Activated CD4-positive, alpha-beta memory T cell treated with anti-CD3 and anti-CD28 coated beads, Interleukin-2, amount 10 ng/mL, durations not matched to agents 7 days and 5 days (primary cell): ENCODE measurements around the gene PUSL1. TPM values are rescaled to one million over a fixed set of nuclear protein-coding genes. Genes with fewer than 3 reads are reported as not detected.
A peak's percentile ranks its signal among the peaks of the same experiment; 100 is the strongest.

Source experiments
- CTCF ChIA-PET: fragments of 350-600 bp; sonication (Branson Sonifier 250); formaldehyde crosslinking; loops from one replicate; lab custom pipeline; 2021; ENCODE audit warnings: antibody characterized with exemption, inconsistent platforms; lab: Charles Lee
- POLR2A ChIA-PET: fragments of 350-600 bp; sonication (Branson Sonifier 250); formaldehyde crosslinking; loops from one replicate; lab custom pipeline; 2021; ENCODE audit warnings: antibody characterized with exemption; lab: Charles Lee
- DNase-seq: peaks from one replicate; pipeline ENCODE4 v3.0.0-alpha.2; 2020
- H3K27ac Mint-ChIP-seq: one replicate; pipeline ENCODE4 v1.8.0; 2021; ENCODE audit warnings: mild to moderate bottlenecking, mixed read lengths
- H3K27me3 Mint-ChIP-seq: one replicate; pipeline ENCODE4 v1.8.0; 2021; ENCODE audit warnings: mixed read lengths
- H3K36me3 Mint-ChIP-seq: one replicate; pipeline ENCODE4 v1.8.0; 2021; ENCODE audit warnings: low read depth, mixed read lengths
- H3K4me1 Mint-ChIP-seq: one replicate; pipeline ENCODE4 v1.8.0; 2021; ENCODE audit warnings: mixed read lengths
- H3K4me3 Mint-ChIP-seq: one replicate; pipeline ENCODE4 v1.8.0; 2021; ENCODE audit warnings: mild to moderate bottlenecking, mixed read lengths
- H3K9me3 Mint-ChIP-seq: one replicate; pipeline ENCODE4 v1.8.0; 2021; ENCODE audit warnings: mixed read lengths
- total RNA-seq, 2 experiments: library from RNA; stranded (reverse); gene quantifications; one replicate each; pipeline ENCODE4 v1.2.3, GENCODE V29; 2021

Gene PUSL1, protein sequence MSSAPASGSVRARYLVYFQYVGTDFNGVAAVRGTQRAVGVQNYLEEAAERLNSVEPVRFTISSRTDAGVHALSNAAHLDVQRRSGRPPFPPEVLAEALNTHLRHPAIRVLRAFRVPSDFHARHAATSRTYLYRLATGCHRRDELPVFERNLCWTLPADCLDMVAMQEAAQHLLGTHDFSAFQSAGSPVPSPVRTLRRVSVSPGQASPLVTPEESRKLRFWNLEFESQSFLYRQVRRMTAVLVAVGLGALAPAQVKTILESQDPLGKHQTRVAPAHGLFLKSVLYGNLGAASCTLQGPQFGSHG
- 10 to 100 TPM; 17.9 to 20.0 TPM for total RNA-seq

DNA sequence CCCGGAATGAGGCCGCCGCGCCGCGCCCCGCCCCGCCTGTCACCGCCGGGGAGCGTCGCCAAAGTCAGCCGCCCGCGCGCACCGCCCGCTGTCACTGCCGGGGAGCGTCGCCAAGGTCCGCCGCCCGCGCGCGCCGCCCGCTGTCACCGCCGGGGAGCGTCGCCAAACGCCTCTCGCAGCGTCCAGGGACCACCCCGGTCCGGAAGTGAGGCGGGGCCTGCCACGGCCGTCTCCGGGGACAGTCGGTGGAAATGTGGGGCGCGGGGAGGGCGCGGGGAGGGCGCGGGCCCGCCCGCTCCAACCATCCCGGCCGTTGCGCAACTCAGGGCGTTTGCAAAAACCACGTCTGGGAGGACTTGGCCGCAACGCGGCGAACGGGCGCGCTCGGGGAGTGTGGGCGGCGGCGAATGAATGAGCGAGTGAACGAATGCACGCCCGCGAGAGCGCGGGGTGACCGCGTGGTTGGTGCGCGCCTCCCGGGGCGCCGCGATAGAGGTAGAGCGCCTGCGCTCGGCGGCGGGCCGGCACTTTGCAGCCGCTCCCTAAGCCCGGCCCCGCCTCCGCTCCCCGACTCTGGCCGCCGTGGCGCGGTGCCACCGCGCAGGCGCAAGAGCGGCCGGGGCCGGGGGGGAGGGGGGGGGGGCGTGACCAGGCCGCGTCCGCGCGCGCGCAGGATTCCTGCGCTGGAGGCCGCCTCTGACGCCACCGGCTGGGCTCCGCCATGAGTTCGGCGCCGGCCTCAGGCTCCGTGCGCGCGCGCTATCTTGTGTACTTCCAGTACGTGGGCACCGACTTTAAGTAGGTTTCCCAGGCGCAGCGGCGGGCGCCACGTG is at the start of gene PUSL1, which contains the start of gene ACAP3:
Gene PUSL1 (plus strand): TSS at position 675 of the 833 bp plus-strand sequence. CDS start 47 bp downstream, at position 722.
Gene ACAP3 (minus strand): TSS at position 8 of the 833 bp plus-strand sequence. CDS start 115 bp downstream, outside the sequence.
- CTCF ChIA-PET: no interaction called here
- peak; percentile 90 for DNase-seq
- Mint-ChIP-seq H3K4me3 (peak within 1 kb of the TSS; percentile 80), H3K9me3 (no peaks in the 10 kb centered on the region), H3K4me1 (peaks cover 30% of the 10 kb centered on the region), H3K27me3 (no peaks in the 10 kb centered on the region), H3K27ac (peak within 1 kb of the TSS; percentile 93), H3K36me3 (peaks cover 11% of the 10 kb centered on the region)
- POLR2A ChIA-PET: interaction anchor here (1.0 kb wide), 1 partner anchor 66 kb away, joined by 5 read pairs; the partner anchor contains the start of gene AURKAIP1

DNA sequence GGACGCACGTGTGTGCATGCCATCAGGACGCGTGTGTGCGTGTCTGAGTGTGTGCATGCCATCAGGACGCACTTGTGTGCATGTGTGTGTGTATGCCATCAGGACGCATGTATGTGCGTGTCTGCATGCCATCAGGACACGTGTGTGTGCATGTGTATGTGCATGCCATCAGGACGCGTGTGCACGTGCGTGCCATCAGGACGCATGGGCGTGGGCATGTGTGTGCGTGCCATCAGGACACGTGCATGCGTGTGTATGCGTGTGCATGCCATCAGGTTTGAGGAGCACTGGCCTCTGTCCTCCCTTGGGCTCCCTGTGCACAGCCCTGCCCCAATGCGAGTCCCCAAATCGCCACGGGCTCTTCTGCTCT is 49.3 kb upstream of the PUSL1 start:
- H3K4me1 Mint-ChIP-seq: peaks cover 15% of the 10 kb centered on the region
- no peaks in the 10 kb centered on the region for H3K9me3 Mint-ChIP-seq
- CTCF ChIA-PET: no interaction called here
- H3K4me3 Mint-ChIP-seq: no peak overlapping the region
- no peak for DNase-seq
- POLR2A ChIA-PET: no interaction called here
- peaks cover 53% of the 10 kb centered on the region for H3K36me3 Mint-ChIP-seq
- no peaks in the 10 kb centered on the region for H3K27me3 Mint-ChIP-seq
- no peak overlapping the region for H3K27ac Mint-ChIP-seq

DNA sequence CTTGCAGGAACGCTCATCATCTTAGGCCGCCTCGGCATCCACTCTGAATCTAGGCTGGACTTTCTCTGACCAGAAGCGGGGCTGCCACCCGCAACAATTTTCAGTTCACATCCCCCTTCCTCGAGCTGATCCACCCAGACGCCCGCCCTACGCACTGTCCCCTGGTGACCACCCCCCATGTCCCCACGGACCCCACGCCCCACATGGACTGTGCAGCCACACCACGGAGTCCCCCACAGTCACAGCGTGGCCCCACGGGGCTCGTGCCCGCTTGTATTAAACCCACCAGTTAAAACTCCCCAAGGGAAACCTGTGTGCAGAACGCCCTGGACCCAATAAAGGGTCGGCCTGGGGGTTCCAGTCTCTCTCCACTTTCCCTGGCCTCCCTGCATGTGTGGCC is 48.9 kb upstream of the PUSL1 start:
- Mint-ChIP-seq H3K27ac (no peak overlapping the region), H3K36me3 (peaks cover 52% of the 10 kb centered on the region), H3K27me3 (no peaks in the 10 kb centered on the region), H3K4me1 (peaks cover 15% of the 10 kb centered on the region), H3K4me3 (no peak overlapping the region), H3K9me3 (no peaks in the 10 kb centered on the region)
- DNase-seq: no peak
- ChIA-PET POLR2A (no interaction called here), CTCF (no interaction called here)

DNA sequence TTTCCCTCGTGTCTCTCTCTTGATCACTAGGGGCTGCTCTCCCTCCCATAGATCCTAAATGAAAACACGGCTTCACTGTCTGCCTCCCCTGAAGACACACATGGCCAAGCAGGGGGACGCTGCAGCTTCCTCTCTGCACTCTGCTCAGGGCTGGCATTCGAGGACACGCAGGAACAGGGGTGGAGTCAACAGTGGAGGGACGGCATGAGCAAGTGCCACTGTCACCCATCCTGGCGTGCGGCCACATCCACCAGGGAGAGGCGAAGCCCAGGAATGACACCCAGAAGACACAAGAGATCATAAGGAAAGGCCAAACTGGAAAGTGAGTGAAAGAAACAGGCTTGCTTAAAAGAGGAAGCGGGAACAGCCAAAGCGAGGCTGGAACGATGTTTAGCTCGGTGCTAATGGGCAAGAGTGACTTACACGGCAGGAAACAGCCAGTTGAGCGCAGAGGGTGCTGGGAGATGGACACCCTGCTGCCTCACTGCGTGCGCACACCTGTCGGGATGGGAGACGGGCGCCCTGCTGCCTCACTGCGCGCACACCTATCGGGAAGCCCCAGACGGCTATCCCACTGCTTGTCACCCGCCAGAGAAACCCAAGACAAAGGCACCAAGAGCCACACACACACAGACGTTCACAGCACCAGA is 48.3 kb upstream of the PUSL1 start:
- Mint-ChIP-seq H3K27ac (peak overlapping the region; percentile 31), H3K9me3 (no peaks in the 10 kb centered on the region), H3K27me3 (no peaks in the 10 kb centered on the region), H3K4me1 (peaks cover 16% of the 10 kb centered on the region), H3K36me3 (peaks cover 47% of the 10 kb centered on the region), H3K4me3 (no peak overlapping the region)
- CTCF ChIA-PET: interaction anchor here (1.7 kb wide), 1 partner anchor 138 kb away, joined by 6 read pairs; no protein-coding TSS in a partner anchor
- DNase-seq: no peak
- POLR2A ChIA-PET: interaction anchor here (2.1 kb wide), 1 partner anchor 9 kb away, joined by 7 read pairs; no protein-coding TSS in a partner anchor

DNA sequence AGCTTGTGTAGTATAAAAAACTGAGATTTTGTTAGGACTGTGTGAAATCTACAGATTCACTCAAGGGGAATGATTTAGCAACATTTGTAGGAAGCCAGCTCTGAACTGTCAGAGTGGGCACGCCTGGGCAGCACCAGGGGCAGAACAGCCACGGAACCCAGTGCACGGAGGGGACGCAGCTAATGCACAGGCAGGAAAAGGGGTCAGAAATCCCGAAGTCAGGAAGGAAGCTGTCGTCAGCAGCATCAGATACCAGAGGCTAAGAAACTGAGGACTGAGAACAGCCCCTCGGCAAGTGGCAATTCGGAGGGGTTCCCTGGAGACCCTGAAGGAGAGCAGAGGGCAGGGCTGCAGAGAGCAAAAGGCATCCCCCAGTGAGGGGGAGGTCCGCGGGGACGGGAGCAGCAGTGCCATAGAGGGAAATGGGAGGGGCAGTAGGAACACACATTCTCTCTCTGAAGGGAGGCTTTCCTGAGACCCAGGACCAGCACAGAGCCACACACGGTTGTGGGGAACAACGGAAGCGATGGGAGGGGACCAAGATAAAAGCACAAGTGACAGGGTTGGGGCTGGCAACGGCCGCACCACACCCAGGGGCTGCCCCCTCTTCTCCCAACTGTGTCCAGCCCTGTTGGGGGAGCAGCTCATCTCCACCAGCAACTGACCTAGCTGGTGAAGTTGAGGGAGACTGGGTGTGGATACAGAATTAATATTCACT is 47.4 kb upstream of the PUSL1 start:
- POLR2A ChIA-PET: interaction anchor here (1.1 to 2.1 kb wide), 2 partner anchors 10 to 32 kb away, joined by 3 to 7 read pairs; no protein-coding TSS in a partner anchor
- no peaks in the 10 kb centered on the region for H3K27me3 Mint-ChIP-seq
- CTCF ChIA-PET: interaction anchor here (0.7 to 1.7 kb wide), 3 partner anchors 18 to 199 kb away, joined by 3 to 6 read pairs (median 3); no protein-coding TSS in a partner anchor
- H3K4me1 Mint-ChIP-seq: peaks cover 16% of the 10 kb centered on the region
- H3K36me3 Mint-ChIP-seq: peaks cover 49% of the 10 kb centered on the region
- DNase-seq: no peak
- H3K4me3 Mint-ChIP-seq: no peak overlapping the region
- H3K27ac Mint-ChIP-seq: peak overlapping the region; percentile 75
- no peaks in the 10 kb centered on the region for H3K9me3 Mint-ChIP-seq

DNA sequence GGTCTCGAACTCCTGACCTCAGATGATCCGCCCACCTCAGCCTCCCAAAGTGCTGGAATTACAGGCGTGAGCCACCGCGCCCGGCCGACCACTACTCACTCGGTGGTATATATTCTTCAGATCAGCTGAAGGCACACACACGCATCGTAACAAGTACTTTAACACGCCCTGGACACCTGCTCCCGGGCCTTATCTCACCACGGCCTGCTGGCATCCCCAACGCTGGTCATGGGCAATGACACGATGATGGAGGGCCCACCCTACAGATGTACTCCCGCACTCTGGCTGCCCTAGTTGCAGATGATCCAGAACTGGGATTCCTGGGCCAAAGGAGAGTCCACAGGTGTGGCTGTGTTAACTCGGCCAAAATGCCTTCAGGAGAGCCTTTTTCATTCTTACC is 46.3 kb upstream of the PUSL1 start:
- Mint-ChIP-seq H3K9me3 (no peaks in the 10 kb centered on the region), H3K36me3 (peaks cover 48% of the 10 kb centered on the region), H3K27ac (no peak overlapping the region), H3K27me3 (no peaks in the 10 kb centered on the region), H3K4me1 (peaks cover 13% of the 10 kb centered on the region), H3K4me3 (no peak overlapping the region)
- ChIA-PET CTCF (interaction anchor here (0.7 to 0.8 kb wide), 2 partner anchors 17 to 200 kb away, joined by 3 read pairs; no protein-coding TSS in a partner anchor), POLR2A (interaction anchor here (1.1 to 2.1 kb wide), 2 partner anchors 11 to 33 kb away, joined by 3 to 7 read pairs; no protein-coding TSS in a partner anchor)
- no peak for DNase-seq

DNA sequence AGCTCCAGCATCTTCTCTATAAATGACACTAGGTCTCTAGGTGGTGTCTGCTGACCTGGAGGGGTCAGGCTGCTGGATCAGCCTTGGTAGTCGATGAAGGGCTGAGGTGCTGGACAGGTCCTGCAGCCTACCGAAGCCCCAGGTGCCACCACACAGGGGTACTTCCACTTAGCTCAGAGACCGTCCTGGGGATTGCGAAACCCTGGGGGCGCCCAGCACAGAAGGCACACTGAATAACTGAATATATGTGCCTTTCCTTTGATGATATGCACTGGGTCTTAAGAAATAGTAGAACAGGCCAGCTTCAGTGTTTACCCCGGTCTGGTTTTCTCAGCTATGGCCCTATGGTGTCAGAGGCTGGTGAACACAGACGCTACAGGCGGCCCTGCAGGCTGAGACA is 45.6 kb upstream of the PUSL1 start:
- POLR2A ChIA-PET: no interaction called here
- DNase-seq: no peak
- H3K9me3 Mint-ChIP-seq: no peaks in the 10 kb centered on the region
- no peak overlapping the region for H3K27ac Mint-ChIP-seq
- peaks cover 49% of the 10 kb centered on the region for H3K36me3 Mint-ChIP-seq
- H3K4me3 Mint-ChIP-seq: no peak overlapping the region
- CTCF ChIA-PET: no interaction called here
- peaks cover 10% of the 10 kb centered on the region for H3K4me1 Mint-ChIP-seq
- no peaks in the 10 kb centered on the region for H3K27me3 Mint-ChIP-seq

DNA sequence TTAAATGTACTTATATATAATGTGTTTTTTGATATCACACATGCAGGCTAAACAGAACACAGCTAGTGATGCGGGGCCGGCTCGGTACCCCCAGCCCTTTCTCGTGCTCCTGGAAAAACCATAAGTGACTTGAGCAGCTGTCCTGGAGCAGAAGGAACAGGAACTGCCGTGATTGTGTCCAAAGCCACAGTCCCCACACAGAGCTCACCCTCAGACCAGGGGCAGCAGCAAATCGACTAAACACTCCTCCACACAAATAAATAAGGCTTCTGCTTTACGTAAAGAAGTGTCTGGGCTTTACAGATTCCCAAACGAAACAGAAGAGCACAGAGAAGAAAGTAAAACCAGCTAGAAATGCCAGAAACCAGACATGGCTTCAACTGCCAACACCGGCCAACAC is 44.4 kb upstream of the PUSL1 start:
- Mint-ChIP-seq H3K36me3 (peaks cover 55% of the 10 kb centered on the region), H3K27me3 (no peaks in the 10 kb centered on the region), H3K9me3 (no peaks in the 10 kb centered on the region), H3K4me1 (peaks cover 10% of the 10 kb centered on the region), H3K27ac (no peak overlapping the region), H3K4me3 (no peak overlapping the region)
- DNase-seq: no peak
- POLR2A ChIA-PET: interaction anchor here (1.7 kb wide), 1 partner anchor 9 kb away, joined by 4 read pairs; the partner anchor contains the start of gene UBE2J2
- CTCF ChIA-PET: interaction anchor here (0.9 to 1.2 kb wide), 3 partner anchors 9 to 142 kb away, joined by 3 to 5 read pairs (median 3); no protein-coding TSS in a partner anchor

DNA sequence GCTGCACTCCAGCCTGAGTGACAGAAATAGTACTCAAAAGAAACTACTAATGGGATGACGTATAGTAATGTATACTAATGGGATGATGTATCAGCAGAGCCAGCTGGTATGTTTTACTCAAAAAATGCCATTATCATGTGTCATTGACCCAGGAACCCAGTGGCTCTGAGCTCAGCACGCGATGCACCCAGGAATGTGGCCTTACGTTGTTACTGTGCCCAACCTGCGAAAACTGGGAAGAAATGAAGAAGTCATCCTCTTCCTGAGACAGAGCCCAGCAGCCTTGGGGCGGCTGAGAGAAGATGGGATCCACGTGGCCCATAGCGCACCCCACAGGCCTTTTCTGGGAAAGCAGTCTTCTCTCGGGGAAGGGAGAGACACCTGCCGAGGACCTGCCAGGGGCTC is 43.5 kb upstream of the PUSL1 start:
- Mint-ChIP-seq H3K4me1 (peaks cover 12% of the 10 kb centered on the region), H3K36me3 (peaks cover 48% of the 10 kb centered on the region), H3K9me3 (no peaks in the 10 kb centered on the region), H3K27me3 (no peaks in the 10 kb centered on the region), H3K4me3 (no peak overlapping the region), H3K27ac (no peak overlapping the region)
- POLR2A ChIA-PET: interaction anchor here (1.7 kb wide), 1 partner anchor 8 kb away, joined by 4 read pairs; the partner anchor contains the start of gene UBE2J2
- CTCF ChIA-PET: interaction anchor here (0.9 kb wide), 2 partner anchors 34 to 143 kb away, joined by 3 to 5 read pairs; no protein-coding TSS in a partner anchor
- DNase-seq: peak; percentile 36

DNA sequence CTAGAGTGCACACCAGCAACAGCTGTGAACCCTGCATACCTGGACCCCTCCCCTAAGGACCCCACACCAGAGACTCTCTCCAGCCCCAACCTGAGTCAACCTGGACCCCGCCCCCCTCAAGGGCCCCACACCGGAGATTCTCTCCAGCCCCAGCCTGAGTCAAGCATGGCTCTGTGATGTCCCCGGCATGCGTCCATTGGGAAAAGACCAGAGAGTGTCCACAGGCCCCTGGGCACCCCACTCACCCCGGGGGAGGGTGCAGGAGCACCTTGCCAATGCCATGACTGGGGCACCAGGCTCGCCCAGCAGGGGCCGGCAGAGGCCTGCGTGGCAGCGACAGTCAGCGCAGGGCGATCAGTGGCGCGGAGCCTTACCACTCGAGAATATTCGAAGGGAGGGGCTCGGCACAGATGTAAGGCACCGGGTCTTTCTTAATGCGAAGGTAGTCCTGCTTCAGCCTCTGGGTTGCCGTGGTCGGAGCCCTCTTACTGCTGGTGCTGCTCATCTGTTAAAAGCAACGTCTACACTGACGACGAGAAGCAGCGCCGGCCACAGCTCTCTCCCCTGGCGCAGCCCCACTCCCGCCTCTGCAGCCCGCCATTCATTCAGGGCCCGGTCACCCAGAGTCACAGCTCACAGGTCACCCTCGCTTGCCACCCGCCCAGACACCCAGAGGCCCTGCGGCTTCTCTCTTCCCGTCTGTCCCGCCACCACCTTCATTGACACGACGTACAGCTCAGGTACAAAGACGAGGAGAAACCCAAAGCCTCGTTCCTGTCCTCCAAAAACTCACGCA is 40.7 kb upstream of the PUSL1 start:
- H3K9me3 Mint-ChIP-seq: no peaks in the 10 kb centered on the region
- DNase-seq: no peak
- peaks cover 31% of the 10 kb centered on the region for H3K4me1 Mint-ChIP-seq
- POLR2A ChIA-PET: no interaction called here
- H3K27me3 Mint-ChIP-seq: no peaks in the 10 kb centered on the region
- no peak overlapping the region for H3K4me3 Mint-ChIP-seq
- no peak overlapping the region for H3K27ac Mint-ChIP-seq
- H3K36me3 Mint-ChIP-seq: peaks cover 52% of the 10 kb centered on the region
- CTCF ChIA-PET: no interaction called here

DNA sequence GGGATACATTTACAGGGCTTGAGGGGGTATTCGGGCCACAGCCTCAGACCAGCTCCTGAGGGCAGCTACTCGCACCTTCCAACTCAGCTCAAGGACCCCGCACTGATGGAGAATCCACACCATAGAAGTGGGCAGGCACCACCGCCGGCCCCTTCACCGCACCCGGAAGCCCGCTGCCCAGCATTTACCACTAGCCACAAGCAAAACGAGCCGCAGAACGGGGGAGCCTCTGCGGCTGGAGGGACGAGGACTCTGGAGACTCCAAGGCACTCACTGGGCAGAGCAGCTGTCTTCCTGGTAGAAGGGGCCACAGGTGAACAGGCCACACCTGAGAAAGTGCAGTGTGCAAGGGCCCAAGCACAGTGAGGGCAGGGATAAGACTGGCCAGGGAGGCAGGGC is 40.1 kb upstream of the PUSL1 start:
- Mint-ChIP-seq H3K27me3 (no peaks in the 10 kb centered on the region), H3K9me3 (no peaks in the 10 kb centered on the region), H3K4me1 (peaks cover 35% of the 10 kb centered on the region), H3K36me3 (peaks cover 51% of the 10 kb centered on the region), H3K4me3 (no peak overlapping the region), H3K27ac (no peak overlapping the region)
- POLR2A ChIA-PET: no interaction called here
- DNase-seq: no peak
- CTCF ChIA-PET: no interaction called here
